Measurements from ENCODE around the gene BPNT1. TPM values are rescaled to one million over a fixed set of nuclear protein-coding genes. Genes with fewer than 3 reads are reported as not detected.
A peak's percentile ranks its signal among the peaks of the same experiment; 100 is the strongest.

BPNT1 gene
- total and polyA plus RNA-seq, 4 donors: 11.5 to 16.4 (median 12.6) TPM

DNA sequence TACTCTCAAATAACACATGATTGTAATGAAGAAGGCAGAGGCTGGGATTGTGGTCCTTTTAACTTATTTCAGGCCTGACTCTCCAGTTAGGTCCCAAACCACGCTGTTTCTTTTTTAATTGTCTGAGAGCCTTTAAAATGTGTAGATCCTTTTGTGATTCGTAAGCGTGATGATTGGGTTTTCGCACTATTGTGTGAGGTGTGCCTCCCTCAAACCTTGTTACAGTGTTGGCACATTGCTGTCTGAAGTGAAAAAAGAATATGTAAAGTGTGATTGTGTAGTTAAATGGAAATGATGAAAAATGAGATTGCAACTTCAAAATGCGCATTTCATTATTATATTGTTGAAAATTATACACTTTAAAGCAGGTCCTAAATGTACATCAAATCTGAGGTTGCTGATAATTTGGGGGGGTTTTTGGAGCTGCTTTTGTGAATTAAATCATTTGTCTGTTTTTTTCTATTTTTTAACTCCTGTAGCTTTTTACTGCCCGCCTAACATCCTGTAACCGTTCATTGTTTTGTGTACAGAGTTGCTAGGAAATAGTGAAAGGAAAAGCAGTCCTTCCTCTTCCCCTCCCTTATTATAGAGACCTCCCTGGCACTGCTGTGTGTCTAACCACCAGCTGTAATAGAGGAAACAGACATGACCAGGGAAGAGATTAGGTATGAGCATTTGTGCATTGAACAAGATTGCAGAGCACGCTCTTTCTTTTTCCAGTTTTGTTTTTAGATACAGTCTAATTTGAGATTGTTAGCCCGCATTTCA lies 47.6 kb upstream of the BPNT1 start:
- no peak overlapping the region for H3K27ac ChIP-seq (ENCODE audit: low read depth in 1 of 2, low read length in 2 of 2)
- H3K9ac ChIP-seq (ENCODE audit: low read depth in 1 of 2, low read length in 2 of 2): no peak overlapping the region
- no peaks in the 10 kb centered on the region for H3K27me3 ChIP-seq (ENCODE audit: control insufficient read depth in 4 of 4, insufficient read depth in 4 of 4, low read length in 3 of 4)
- H3K4me3 ChIP-seq (ENCODE audit: low read depth in 1 of 3, low read length in 3 of 3): no peak overlapping the region
- WGBS: 77% methylated on average over 9 of the region's 9 CpGs
- DNase-seq (ENCODE audit: low spot score): no peak
- H3K36me3 ChIP-seq (ENCODE audit: control insufficient read depth in 4 of 4, insufficient read depth in 3 of 4, low read depth in 1 of 4, low read length in 3 of 4): peaks cover 5 to 42% (median 29%) of the 10 kb centered on the region in 4 donors
- TF ChIP-seq NR2F2 (IDR thresholded peaks at IDR 0.05) (no peak), SP1 (IDR thresholded peaks at IDR 0.05) (peak; percentile 12)
- H3K9me3 ChIP-seq (ENCODE audit: control insufficient read depth in 4 of 4, low read length in 3 of 4): no peaks in the 10 kb centered on the region
- H3K4me1 ChIP-seq (ENCODE audit: control insufficient read depth in 4 of 4, insufficient read depth in 4 of 4, low read length in 3 of 4): no peaks in the 10 kb centered on the region

DNA sequence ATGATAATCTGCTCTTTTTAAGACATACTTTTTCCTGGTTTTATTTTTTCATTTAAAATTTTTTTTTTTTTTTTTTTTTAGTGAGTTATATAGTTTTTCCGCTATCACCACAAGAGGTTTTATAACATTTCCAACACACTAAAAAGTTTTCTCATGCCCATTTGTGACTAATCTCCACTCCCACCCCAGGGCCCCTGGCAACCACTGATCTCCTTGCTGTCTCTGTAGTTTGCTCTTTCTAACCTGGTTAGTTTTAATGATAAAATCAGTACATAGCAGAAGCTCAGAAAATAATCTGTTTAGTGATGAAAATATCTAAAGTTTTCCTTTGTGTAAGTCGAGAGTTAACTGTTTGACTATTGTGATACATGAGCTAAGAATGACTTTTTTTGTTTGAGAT lies 46.2 kb upstream of the BPNT1 start:
- H3K4me3 ChIP-seq (ENCODE audit: low read depth in 1 of 3, low read length in 3 of 3): no peak overlapping the region
- WGBS: over 99% methylated on average over 2 of the region's 2 CpGs

More for the DNA sequence above, 46.2 kb upstream of the BPNT1 start:
- Histone ChIP-seq H3K27me3 (ENCODE audit: control insufficient read depth in 4 of 4, insufficient read depth in 4 of 4, low read length in 3 of 4) (no peaks in the 10 kb centered on the region), H3K9ac (ENCODE audit: low read depth in 1 of 2, low read length in 2 of 2) (no peak overlapping the region), H3K27ac (ENCODE audit: low read depth in 1 of 2, low read length in 2 of 2) (no peak overlapping the region), H3K4me1 (ENCODE audit: control insufficient read depth in 4 of 4, insufficient read depth in 4 of 4, low read length in 3 of 4) (no peaks in the 10 kb centered on the region), H3K36me3 (ENCODE audit: control insufficient read depth in 4 of 4, insufficient read depth in 3 of 4, low read depth in 1 of 4, low read length in 3 of 4) (peaks cover 5 to 37% (median 24%) of the 10 kb centered on the region in 4 donors), H3K9me3 (ENCODE audit: control insufficient read depth in 4 of 4, low read length in 3 of 4) (no peaks in the 10 kb centered on the region)
- TF ChIP-seq, protein P1, sequence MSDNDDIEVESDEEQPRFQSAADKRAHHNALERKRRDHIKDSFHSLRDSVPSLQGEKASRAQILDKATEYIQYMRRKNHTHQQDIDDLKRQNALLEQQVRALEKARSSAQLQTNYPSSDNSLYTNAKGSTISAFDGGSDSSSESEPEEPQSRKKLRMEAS (IDR thresholded peaks at IDR 0.05): no peak
- TF ChIP-seq, protein P2, sequence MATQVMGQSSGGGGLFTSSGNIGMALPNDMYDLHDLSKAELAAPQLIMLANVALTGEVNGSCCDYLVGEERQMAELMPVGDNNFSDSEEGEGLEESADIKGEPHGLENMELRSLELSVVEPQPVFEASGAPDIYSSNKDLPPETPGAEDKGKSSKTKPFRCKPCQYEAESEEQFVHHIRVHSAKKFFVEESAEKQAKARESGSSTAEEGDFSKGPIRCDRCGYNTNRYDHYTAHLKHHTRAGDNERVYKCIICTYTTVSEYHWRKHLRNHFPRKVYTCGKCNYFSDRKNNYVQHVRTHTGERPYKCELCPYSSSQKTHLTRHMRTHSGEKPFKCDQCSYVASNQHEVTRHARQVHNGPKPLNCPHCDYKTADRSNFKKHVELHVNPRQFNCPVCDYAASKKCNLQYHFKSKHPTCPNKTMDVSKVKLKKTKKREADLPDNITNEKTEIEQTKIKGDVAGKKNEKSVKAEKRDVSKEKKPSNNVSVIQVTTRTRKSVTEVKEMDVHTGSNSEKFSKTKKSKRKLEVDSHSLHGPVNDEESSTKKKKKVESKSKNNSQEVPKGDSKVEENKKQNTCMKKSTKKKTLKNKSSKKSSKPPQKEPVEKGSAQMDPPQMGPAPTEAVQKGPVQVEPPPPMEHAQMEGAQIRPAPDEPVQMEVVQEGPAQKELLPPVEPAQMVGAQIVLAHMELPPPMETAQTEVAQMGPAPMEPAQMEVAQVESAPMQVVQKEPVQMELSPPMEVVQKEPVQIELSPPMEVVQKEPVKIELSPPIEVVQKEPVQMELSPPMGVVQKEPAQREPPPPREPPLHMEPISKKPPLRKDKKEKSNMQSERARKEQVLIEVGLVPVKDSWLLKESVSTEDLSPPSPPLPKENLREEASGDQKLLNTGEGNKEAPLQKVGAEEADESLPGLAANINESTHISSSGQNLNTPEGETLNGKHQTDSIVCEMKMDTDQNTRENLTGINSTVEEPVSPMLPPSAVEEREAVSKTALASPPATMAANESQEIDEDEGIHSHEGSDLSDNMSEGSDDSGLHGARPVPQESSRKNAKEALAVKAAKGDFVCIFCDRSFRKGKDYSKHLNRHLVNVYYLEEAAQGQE (IDR thresholded peaks at IDR 0.05): no peak
- TF ChIP-seq RAD21 (IDR thresholded peaks at IDR 0.05): no peak
- no peak for TF ChIP-seq JUND (IDR thresholded peaks at IDR 0.05)
- TF ChIP-seq, protein P3, sequence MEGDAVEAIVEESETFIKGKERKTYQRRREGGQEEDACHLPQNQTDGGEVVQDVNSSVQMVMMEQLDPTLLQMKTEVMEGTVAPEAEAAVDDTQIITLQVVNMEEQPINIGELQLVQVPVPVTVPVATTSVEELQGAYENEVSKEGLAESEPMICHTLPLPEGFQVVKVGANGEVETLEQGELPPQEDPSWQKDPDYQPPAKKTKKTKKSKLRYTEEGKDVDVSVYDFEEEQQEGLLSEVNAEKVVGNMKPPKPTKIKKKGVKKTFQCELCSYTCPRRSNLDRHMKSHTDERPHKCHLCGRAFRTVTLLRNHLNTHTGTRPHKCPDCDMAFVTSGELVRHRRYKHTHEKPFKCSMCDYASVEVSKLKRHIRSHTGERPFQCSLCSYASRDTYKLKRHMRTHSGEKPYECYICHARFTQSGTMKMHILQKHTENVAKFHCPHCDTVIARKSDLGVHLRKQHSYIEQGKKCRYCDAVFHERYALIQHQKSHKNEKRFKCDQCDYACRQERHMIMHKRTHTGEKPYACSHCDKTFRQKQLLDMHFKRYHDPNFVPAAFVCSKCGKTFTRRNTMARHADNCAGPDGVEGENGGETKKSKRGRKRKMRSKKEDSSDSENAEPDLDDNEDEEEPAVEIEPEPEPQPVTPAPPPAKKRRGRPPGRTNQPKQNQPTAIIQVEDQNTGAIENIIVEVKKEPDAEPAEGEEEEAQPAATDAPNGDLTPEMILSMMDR (IDR thresholded peaks at IDR 0.05; ENCODE audit: low read depth, low read length, missing input control): no peak
- TF ChIP-seq YY1 (IDR thresholded peaks at IDR 0.05): no peak
- TF ChIP-seq RXRA (IDR thresholded peaks at IDR 0.05): no peak
- TF ChIP-seq, protein P4, sequence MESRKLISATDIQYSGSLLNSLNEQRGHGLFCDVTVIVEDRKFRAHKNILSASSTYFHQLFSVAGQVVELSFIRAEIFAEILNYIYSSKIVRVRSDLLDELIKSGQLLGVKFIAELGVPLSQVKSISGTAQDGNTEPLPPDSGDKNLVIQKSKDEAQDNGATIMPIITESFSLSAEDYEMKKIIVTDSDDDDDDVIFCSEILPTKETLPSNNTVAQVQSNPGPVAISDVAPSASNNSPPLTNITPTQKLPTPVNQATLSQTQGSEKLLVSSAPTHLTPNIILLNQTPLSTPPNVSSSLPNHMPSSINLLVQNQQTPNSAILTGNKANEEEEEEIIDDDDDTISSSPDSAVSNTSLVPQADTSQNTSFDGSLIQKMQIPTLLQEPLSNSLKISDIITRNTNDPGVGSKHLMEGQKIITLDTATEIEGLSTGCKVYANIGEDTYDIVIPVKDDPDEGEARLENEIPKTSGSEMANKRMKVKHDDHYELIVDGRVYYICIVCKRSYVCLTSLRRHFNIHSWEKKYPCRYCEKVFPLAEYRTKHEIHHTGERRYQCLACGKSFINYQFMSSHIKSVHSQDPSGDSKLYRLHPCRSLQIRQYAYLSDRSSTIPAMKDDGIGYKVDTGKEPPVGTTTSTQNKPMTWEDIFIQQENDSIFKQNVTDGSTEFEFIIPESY (IDR thresholded peaks at IDR 0.05): no peak
- TF ChIP-seq EGR1 (IDR thresholded peaks at IDR 0.05; ENCODE audit: low read depth in 2 of 2): no peak
- no peak for TF ChIP-seq SP1 (IDR thresholded peaks at IDR 0.05)
- TF ChIP-seq NR2F2 (IDR thresholded peaks at IDR 0.05): no peak
- TF ChIP-seq, protein P5, sequence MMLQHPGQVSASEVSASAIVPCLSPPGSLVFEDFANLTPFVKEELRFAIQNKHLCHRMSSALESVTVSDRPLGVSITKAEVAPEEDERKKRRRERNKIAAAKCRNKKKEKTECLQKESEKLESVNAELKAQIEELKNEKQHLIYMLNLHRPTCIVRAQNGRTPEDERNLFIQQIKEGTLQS (IDR thresholded peaks at IDR 0.05): no peak
- TF ChIP-seq FOXA1 (IDR thresholded peaks at IDR 0.05): no peak
- no peak for DNase-seq (ENCODE audit: low spot score)
